Measurements from ENCODE around the gene SMAD3.

DNA sequence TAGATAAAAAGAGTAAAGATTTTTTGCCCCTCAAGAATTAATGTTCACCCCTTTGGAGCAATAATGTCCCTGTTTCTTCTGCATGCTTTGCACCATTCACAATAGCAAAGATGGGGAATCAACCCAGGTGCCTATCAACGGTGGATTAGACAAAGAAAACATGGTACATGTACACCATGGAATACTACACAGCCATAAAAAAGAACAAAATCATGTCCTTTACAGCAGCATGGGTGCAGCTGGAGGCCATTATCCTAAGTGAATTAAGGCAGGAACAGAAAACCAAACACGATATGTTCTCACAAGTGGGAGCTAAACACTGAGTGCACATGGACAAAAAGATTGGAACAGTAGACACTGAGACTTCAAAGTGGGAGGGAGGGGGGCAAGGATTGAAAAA, 153.9 kb downstream of the SMAD3 start:
- TF ChIP-seq, protein P1, sequence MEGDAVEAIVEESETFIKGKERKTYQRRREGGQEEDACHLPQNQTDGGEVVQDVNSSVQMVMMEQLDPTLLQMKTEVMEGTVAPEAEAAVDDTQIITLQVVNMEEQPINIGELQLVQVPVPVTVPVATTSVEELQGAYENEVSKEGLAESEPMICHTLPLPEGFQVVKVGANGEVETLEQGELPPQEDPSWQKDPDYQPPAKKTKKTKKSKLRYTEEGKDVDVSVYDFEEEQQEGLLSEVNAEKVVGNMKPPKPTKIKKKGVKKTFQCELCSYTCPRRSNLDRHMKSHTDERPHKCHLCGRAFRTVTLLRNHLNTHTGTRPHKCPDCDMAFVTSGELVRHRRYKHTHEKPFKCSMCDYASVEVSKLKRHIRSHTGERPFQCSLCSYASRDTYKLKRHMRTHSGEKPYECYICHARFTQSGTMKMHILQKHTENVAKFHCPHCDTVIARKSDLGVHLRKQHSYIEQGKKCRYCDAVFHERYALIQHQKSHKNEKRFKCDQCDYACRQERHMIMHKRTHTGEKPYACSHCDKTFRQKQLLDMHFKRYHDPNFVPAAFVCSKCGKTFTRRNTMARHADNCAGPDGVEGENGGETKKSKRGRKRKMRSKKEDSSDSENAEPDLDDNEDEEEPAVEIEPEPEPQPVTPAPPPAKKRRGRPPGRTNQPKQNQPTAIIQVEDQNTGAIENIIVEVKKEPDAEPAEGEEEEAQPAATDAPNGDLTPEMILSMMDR (conservative IDR thresholded peaks at IDR 0.05), result no peak
- no peak for TF ChIP-seq EZH2 (IDR thresholded peaks at IDR 0.05; ENCODE audit: low read depth)

All from PC-9 (cell line).